22Rv1 (cell line): Measurements from ENCODE around the gene CCNG1.

Experiments used
- CTCF ChIP-seq: fragments of 450-650 bp; IDR thresholded peaks from 2 replicates; pipeline ENCODE4 v1.5.1; 2017; ENCODE audit warnings: mild to moderate bottlenecking
- ZFX ChIP-seq: fragments of 450-650 bp; IDR thresholded peaks from 2 replicates; pipeline ENCODE4 v1.6.1; 2017; ENCODE audit warnings: antibody characterized with exemption, borderline replicate concordance

GRCh38 chr5:163447191-163447590 is 9.8 kb downstream of the CCNG1 start:
- TF ChIP-seq CTCF (no peak), ZFX (no peak)
